Measurements from ENCODE around the gene HADHB.
"Not testable (repeated sequence)": the region's sequence is repeated elsewhere in the genome, so short reads cannot be mapped to it uniquely, and the experiment has no call there.

The HADHB gene

DNA sequence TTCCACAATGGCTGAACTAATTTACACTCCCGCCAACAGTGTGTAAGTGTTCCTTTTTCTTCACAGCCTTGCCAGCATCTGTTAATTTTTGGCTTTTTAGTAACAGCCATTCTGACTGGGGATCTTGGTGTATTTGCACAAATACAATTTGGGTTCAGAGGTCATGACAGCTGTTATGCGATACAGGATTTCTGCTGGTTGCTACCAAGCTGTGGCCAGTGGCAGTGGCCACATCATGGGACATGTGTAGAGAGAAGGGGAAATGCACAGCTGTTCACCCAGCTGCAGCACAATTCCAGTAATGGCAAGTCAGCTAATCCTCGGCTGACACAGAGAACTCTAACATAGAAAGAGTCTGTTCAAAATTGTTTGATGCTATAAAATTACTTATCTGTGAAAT is 80.2 kb downstream of the HADHB start:
- no peak overlapping the region for H3K27ac ChIP-seq (ENCODE audit: low read depth, low read length)
- no peaks in the 10 kb centered on the region for H3K9me3 ChIP-seq (ENCODE audit: control insufficient read depth in 1 of 2, low read length in 2 of 2)
- no peak overlapping the region for H3K9ac ChIP-seq (ENCODE audit: low read depth in 1 of 2, low read length in 2 of 2)
- no peak overlapping the region for H3K4me3 ChIP-seq (ENCODE audit: low read depth in 1 of 2, low read length in 2 of 2)
- H3K27me3 ChIP-seq (ENCODE audit: control insufficient read depth in 1 of 2, insufficient read depth in 2 of 2, low read length in 2 of 2): no peaks in the 10 kb centered on the region
- H3K4me1 ChIP-seq (ENCODE audit: control insufficient read depth in 1 of 2, insufficient read depth in 2 of 2, low read length in 2 of 2): no peaks in the 10 kb centered on the region
- no peaks in the 10 kb centered on the region for H3K36me3 ChIP-seq (ENCODE audit: control insufficient read depth in 1 of 2, insufficient read depth in 2 of 2, low read length in 2 of 2)

- Histone ChIP-seq H3K9me3 (ENCODE audit: control insufficient read depth in 1 of 2, low read length in 2 of 2) (no peaks in the 10 kb centered on the region), H3K27ac (ENCODE audit: low read depth, low read length) (no peak overlapping the region), H3K4me1 (ENCODE audit: control insufficient read depth in 1 of 2, insufficient read depth in 2 of 2, low read length in 2 of 2) (no peaks in the 10 kb centered on the region), H3K27me3 (ENCODE audit: control insufficient read depth in 1 of 2, insufficient read depth in 2 of 2, low read length in 2 of 2) (no peaks in the 10 kb centered on the region), H3K36me3 (ENCODE audit: control insufficient read depth in 1 of 2, insufficient read depth in 2 of 2, low read length in 2 of 2) (no peaks in the 10 kb centered on the region), H3K9ac (ENCODE audit: low read depth in 1 of 2, low read length in 2 of 2) (no peak overlapping the region), H3K4me3 (ENCODE audit: low read depth in 1 of 2, low read length in 2 of 2) (no peak overlapping the region)
Observed at GRCh38 chr2:26325851-26326250, 81.1 kb downstream of the HADHB start.

GRCh38 chr2:26326514-26326913 is 81.8 kb downstream of the HADHB start:
- H3K27ac ChIP-seq (ENCODE audit: low read depth, low read length): no peak overlapping the region
- no peak overlapping the region for H3K4me3 ChIP-seq (ENCODE audit: low read depth in 1 of 2, low read length in 2 of 2)
- no peak overlapping the region for H3K9ac ChIP-seq (ENCODE audit: low read depth in 1 of 2, low read length in 2 of 2)
- no peaks in the 10 kb centered on the region for H3K36me3 ChIP-seq (ENCODE audit: control insufficient read depth in 1 of 2, insufficient read depth in 2 of 2, low read length in 2 of 2)
- H3K9me3 ChIP-seq (ENCODE audit: control insufficient read depth in 1 of 2, low read length in 2 of 2): no peaks in the 10 kb centered on the region
- H3K27me3 ChIP-seq (ENCODE audit: control insufficient read depth in 1 of 2, insufficient read depth in 2 of 2, low read length in 2 of 2): no peaks in the 10 kb centered on the region
- no peaks in the 10 kb centered on the region for H3K4me1 ChIP-seq (ENCODE audit: control insufficient read depth in 1 of 2, insufficient read depth in 2 of 2, low read length in 2 of 2)

DNA sequence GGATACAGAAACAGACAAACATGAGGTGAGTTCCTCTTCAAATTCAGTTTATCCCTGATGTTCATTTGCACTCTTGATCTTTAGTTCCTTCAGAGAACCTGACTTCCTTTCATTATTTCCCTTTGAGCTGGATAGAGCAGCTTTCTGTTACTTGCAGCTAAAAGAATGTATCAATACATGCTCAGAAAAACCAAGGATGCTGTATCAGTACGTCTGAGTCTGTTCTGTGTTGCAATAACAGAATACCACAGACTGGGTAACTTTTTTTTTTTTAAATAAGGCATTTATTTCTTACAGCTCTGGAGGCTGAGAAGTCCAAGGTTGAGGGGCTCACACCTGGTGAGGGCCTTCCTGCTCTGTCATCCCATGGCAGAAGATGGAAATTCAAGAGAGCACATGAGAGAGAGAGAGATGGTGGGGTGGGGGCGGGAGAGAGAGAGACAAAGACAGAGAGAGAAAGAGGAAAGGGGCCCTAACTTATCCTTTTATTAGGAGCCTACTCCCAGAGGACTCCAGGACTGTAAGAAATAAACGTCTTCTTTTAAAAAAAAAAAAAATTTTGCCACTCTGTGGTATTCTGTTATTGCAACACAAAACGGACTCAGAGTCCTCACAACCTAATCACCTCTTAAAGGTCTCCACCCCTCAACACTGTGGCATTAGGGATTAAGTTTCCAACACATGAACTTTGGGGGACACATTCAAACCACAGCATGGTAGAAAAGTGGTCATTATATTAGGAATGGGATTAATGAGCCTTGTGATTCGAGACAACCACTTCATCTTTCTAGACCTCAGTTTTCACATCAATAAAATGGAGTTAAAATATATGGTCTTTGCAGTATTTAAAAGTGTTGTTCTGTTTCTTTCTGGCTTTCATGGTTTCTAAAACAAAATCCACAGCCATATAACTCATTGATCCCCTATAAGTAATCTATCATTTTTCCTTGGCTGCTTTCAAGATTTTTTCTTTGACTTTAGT is 82.8 kb downstream of the HADHB start:
- Histone ChIP-seq H3K9me3 (ENCODE audit: control insufficient read depth in 1 of 2, low read length in 2 of 2) (no peaks in the 10 kb centered on the region), H3K27ac (ENCODE audit: low read depth, low read length) (no peak overlapping the region), H3K27me3 (ENCODE audit: control insufficient read depth in 1 of 2, insufficient read depth in 2 of 2, low read length in 2 of 2) (no peaks in the 10 kb centered on the region), H3K4me1 (ENCODE audit: control insufficient read depth in 1 of 2, insufficient read depth in 2 of 2, low read length in 2 of 2) (no peaks in the 10 kb centered on the region), H3K4me3 (ENCODE audit: low read depth in 1 of 2, low read length in 2 of 2) (no peak overlapping the region), H3K9ac (ENCODE audit: low read depth in 1 of 2, low read length in 2 of 2) (no peak overlapping the region), H3K36me3 (ENCODE audit: control insufficient read depth in 1 of 2, insufficient read depth in 2 of 2, low read length in 2 of 2) (no peaks in the 10 kb centered on the region)

- not testable (repeated sequence) for H3K4me1 ChIP-seq (ENCODE audit: control insufficient read depth in 1 of 2, insufficient read depth in 2 of 2, low read length in 2 of 2); H3K36me3 ChIP-seq (ENCODE audit: control insufficient read depth in 1 of 2, insufficient read depth in 2 of 2, low read length in 2 of 2); H3K27me3 ChIP-seq (ENCODE audit: control insufficient read depth in 1 of 2, insufficient read depth in 2 of 2, low read length in 2 of 2); H3K9ac ChIP-seq (ENCODE audit: low read depth in 1 of 2, low read length in 2 of 2); H3K27ac ChIP-seq (ENCODE audit: low read depth, low read length); H3K4me3 ChIP-seq (ENCODE audit: low read depth in 1 of 2, low read length in 2 of 2); H3K9me3 ChIP-seq (ENCODE audit: control insufficient read depth in 1 of 2, low read length in 2 of 2)
Observed at GRCh38 chr2:26329083-26329482, 84.3 kb downstream of the HADHB start.

- Histone ChIP-seq H3K4me3 (ENCODE audit: low read depth in 1 of 2, low read length in 2 of 2) (no peak overlapping the region), H3K9me3 (ENCODE audit: control insufficient read depth in 1 of 2, low read length in 2 of 2) (no peaks in the 10 kb centered on the region), H3K27ac (ENCODE audit: low read depth, low read length) (no peak overlapping the region), H3K36me3 (ENCODE audit: control insufficient read depth in 1 of 2, insufficient read depth in 2 of 2, low read length in 2 of 2) (no peaks in the 10 kb centered on the region), H3K9ac (ENCODE audit: low read depth in 1 of 2, low read length in 2 of 2) (no peak overlapping the region), H3K4me1 (ENCODE audit: control insufficient read depth in 1 of 2, insufficient read depth in 2 of 2, low read length in 2 of 2) (no peaks in the 10 kb centered on the region), H3K27me3 (ENCODE audit: control insufficient read depth in 1 of 2, insufficient read depth in 2 of 2, low read length in 2 of 2) (no peaks in the 10 kb centered on the region)
Observed at GRCh38 chr2:26330114-26330549, 85.4 kb downstream of the HADHB start.

DNA sequence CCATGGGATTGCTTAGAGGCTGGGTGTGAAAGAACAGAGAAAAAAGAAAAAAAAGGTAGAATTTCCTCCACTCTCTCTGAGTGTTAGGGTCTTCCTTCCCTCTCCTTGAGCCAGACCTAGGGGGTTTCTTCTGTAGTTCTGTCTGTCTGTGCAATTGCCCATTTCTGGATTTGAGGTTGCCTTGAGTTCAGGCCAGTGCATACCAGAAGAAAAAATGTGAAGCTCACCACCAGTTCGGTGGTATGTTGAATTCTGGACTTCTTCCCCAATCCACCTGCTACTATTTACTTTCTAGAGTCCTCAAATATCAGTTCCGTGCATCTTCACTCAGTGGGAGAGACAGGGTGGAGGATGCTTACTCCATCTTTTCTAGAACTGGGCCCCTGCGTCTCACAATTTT is 85.9 kb downstream of the HADHB start:
- Histone ChIP-seq H3K4me3 (ENCODE audit: low read depth in 1 of 2, low read length in 2 of 2) (no peak overlapping the region), H3K27ac (ENCODE audit: low read depth, low read length) (no peak overlapping the region), H3K9me3 (ENCODE audit: control insufficient read depth in 1 of 2, low read length in 2 of 2) (no peaks in the 10 kb centered on the region), H3K4me1 (ENCODE audit: control insufficient read depth in 1 of 2, insufficient read depth in 2 of 2, low read length in 2 of 2) (no peaks in the 10 kb centered on the region), H3K9ac (ENCODE audit: low read depth in 1 of 2, low read length in 2 of 2) (no peak overlapping the region), H3K27me3 (ENCODE audit: control insufficient read depth in 1 of 2, insufficient read depth in 2 of 2, low read length in 2 of 2) (no peaks in the 10 kb centered on the region), H3K36me3 (ENCODE audit: control insufficient read depth in 1 of 2, insufficient read depth in 2 of 2, low read length in 2 of 2) (no peaks in the 10 kb centered on the region)

- H3K4me3 ChIP-seq (ENCODE audit: low read depth in 1 of 2, low read length in 2 of 2); H3K27me3 ChIP-seq (ENCODE audit: control insufficient read depth in 1 of 2, insufficient read depth in 2 of 2, low read length in 2 of 2); H3K36me3 ChIP-seq (ENCODE audit: control insufficient read depth in 1 of 2, insufficient read depth in 2 of 2, low read length in 2 of 2); H3K4me1 ChIP-seq (ENCODE audit: control insufficient read depth in 1 of 2, insufficient read depth in 2 of 2, low read length in 2 of 2); H3K27ac ChIP-seq (ENCODE audit: low read depth, low read length); H3K9me3 ChIP-seq (ENCODE audit: control insufficient read depth in 1 of 2, low read length in 2 of 2); H3K9ac ChIP-seq (ENCODE audit: low read depth in 1 of 2, low read length in 2 of 2): not testable (repeated sequence)
Observed at GRCh38 chr2:26331321-26331720, 86.6 kb downstream of the HADHB start.

DNA sequence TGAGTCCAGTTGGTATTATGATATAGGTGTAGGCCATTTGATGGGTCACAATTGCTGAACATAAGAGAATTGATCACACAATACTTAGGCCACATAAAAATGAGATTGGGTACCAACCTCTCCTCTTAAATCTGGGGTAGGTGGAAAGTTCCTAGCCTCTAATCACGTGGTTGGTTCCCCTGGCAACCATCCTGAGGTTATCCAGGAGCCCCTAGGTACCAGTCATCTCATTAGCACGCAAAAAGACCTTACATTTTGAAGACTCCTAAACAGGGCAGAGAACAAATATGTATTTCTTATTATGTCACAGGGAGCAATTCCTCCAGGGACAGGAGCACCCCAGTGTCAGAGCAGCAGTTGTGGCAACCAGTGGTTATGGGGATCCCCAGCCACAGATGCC is 88.6 kb downstream of the HADHB start:
- Histone ChIP-seq H3K4me1 (ENCODE audit: control insufficient read depth in 1 of 2, insufficient read depth in 2 of 2, low read length in 2 of 2) (no peaks in the 10 kb centered on the region), H3K9ac (ENCODE audit: low read depth in 1 of 2, low read length in 2 of 2) (no peak overlapping the region), H3K27ac (ENCODE audit: low read depth, low read length) (no peak overlapping the region), H3K9me3 (ENCODE audit: control insufficient read depth in 1 of 2, low read length in 2 of 2) (no peaks in the 10 kb centered on the region), H3K4me3 (ENCODE audit: low read depth in 1 of 2, low read length in 2 of 2) (no peak overlapping the region), H3K36me3 (ENCODE audit: control insufficient read depth in 1 of 2, insufficient read depth in 2 of 2, low read length in 2 of 2) (no peaks in the 10 kb centered on the region), H3K27me3 (ENCODE audit: control insufficient read depth in 1 of 2, insufficient read depth in 2 of 2, low read length in 2 of 2) (no peaks in the 10 kb centered on the region)

DNA sequence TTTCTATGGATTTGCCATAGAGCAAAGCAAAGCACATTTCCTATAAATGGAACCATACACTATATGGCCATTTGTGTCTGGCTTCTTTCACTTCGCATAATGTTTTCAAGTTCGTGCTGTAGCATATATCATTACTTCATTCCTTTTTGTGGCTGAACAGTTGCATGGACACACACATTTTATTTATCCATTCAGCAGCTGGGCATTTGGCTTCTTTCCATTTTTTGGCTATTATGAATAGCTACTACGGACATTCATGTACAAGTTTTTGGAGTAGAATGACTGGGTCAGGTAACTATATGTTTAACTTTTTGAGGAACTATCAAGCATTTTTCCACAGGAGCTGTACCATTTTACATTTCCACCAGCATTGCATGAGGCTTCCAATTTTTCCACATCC is 90.5 kb downstream of the HADHB start:
- Histone ChIP-seq H3K36me3 (ENCODE audit: control insufficient read depth in 1 of 2, insufficient read depth in 2 of 2, low read length in 2 of 2) (no peaks in the 10 kb centered on the region), H3K4me3 (ENCODE audit: low read depth in 1 of 2, low read length in 2 of 2) (no peak overlapping the region), H3K9ac (ENCODE audit: low read depth in 1 of 2, low read length in 2 of 2) (no peak overlapping the region), H3K27me3 (ENCODE audit: control insufficient read depth in 1 of 2, insufficient read depth in 2 of 2, low read length in 2 of 2) (no peaks in the 10 kb centered on the region), H3K9me3 (ENCODE audit: control insufficient read depth in 1 of 2, low read length in 2 of 2) (no peaks in the 10 kb centered on the region), H3K4me1 (ENCODE audit: control insufficient read depth in 1 of 2, insufficient read depth in 2 of 2, low read length in 2 of 2) (no peaks in the 10 kb centered on the region), H3K27ac (ENCODE audit: low read depth, low read length) (no peak overlapping the region)

Data from duodenal mucosa (tissue), 2 donors.